MCF 10A (cell line): ENCODE results near the gene TTLL8. TPM values are rescaled to one million over a fixed set of nuclear protein-coding genes. Genes with fewer than 3 reads are reported as not detected.

Experiments
- BruUV-seq: library from RNA; stranded (reverse); fragments of 400-500 nt; replicated peaks from 2 replicates; lab custom pipeline; 2021; lab: Mats Ljungman, UMichigan
- CTCF ChIA-PET: fragments of 300-600 bp; sonication (Branson Sonifier 250); formaldehyde crosslinking; extraction: SDS; loops from one replicate; lab custom pipeline; 2021; ENCODE audit warnings: antibody characterized with exemption, inconsistent platforms; lab: Yijun Ruan, JAX
- POLR2A ChIA-PET: fragments of 300-600, 350-650 bp; sonication (Branson Sonifier 250); formaldehyde crosslinking; extraction: SDS; loops from one replicate; lab custom pipeline; 2020; ENCODE audit warnings: antibody characterized with exemption, inconsistent platforms; lab: Yijun Ruan, JAX
- DNase-seq: peaks from one replicate; pipeline ENCODE4 v3.0.0-alpha.2; 2018; ENCODE audit not compliant: unreplicated experiment
- H3K27ac Mint-ChIP-seq: one replicate; pipeline ENCODE4 v1.8.0; 2022; ENCODE audit warnings: mild to moderate bottlenecking, low read depth, mixed read lengths; ENCODE audit not compliant: unreplicated experiment
- H3K27me3 Mint-ChIP-seq: one replicate; pipeline ENCODE4 v1.8.0; 2022; ENCODE audit warnings: mixed read lengths; ENCODE audit not compliant: insufficient read depth, unreplicated experiment
- H3K36me3 Mint-ChIP-seq: one replicate; pipeline ENCODE4 v1.8.0; 2022; ENCODE audit warnings: mild to moderate bottlenecking, moderate library complexity, mixed read lengths; ENCODE audit not compliant: insufficient read depth, unreplicated experiment
- H3K4me1 Mint-ChIP-seq: one replicate; pipeline ENCODE4 v1.8.0; 2022; ENCODE audit warnings: mixed read lengths; ENCODE audit not compliant: insufficient read depth, unreplicated experiment
- H3K4me3 Mint-ChIP-seq: one replicate; pipeline ENCODE4 v1.8.0; 2022; ENCODE audit warnings: mild to moderate bottlenecking, moderate library complexity, mixed read lengths; ENCODE audit not compliant: unreplicated experiment
- H3K9me3 Mint-ChIP-seq: one replicate; pipeline ENCODE4 v1.8.0; 2022; ENCODE audit warnings: mixed read lengths; ENCODE audit not compliant: unreplicated experiment
- intact Hi-C: fragments of 100-400 bp; cut with micrococcal nuclease; formaldehyde crosslinking; loops from 2 replicates; pipeline ENCODE4 v1.14.1; 2022
- total RNA-seq: library from RNA; stranded (reverse); gene quantifications from 2 replicates; pipeline ENCODE4 v1.2.3, GENCODE V29; 2022
- TF ChIP-seq, protein P1 (sequence below): fragments of 200-600 bp; IDR thresholded peaks from one replicate; pipeline ENCODE4 v1.8.0; 2022; ENCODE audit warnings: antibody characterized with exemption, mild to moderate bottlenecking; ENCODE audit not compliant: unreplicated experiment

TTLL8 gene
- total RNA-seq, 1 experiment from 2014 or later, result not detected

DNA sequence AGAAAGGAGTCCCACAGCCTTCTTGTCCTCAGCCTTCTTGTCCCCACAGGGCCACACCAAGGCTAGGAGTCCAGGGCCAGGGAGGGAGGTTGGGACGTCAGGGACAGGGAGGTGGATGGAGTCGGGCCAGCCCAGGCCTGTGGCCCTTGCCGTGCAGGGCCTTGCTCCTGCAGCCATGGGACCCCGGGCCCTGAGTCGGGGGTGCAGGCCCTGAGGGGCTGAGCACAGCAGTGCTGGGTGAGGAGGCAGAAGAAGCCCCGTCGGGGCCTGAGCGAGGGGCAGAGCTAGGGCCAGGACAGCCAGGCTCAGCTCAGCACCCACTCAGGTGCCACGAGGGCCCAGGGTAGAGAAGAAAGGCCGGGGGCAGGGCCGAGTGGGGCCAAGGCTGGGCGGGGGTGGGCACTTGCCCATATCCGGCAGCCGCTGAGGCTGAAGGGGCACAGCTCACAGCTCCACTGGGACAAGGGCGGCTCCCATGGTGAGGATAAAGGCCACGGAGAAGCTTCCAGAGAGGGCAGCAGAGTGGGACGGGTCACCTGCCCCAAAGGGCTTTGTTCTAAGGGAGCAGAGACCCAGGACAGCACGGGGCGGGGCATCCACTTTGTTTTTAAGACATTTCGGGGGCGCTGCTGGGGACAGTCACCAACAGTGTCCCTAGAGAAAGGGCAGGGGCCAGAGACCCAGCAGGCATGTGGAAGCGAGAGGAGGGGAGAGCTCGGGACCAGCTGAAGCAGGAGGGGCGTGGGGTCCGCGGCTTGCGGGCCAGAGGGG lies 23.5 kb upstream of the TTLL8 start:
- CTCF ChIA-PET, result interaction anchor here (0.5 kb wide), 1 partner anchor 416 kb away, joined by 3 read pairs; no protein-coding TSS in a partner anchor
- peaks cover 8% of the 10 kb centered on the region for H3K4me1 Mint-ChIP-seq
- POLR2A ChIA-PET, result interaction anchor here (1.4 kb wide), 1 partner anchor 10 kb away, joined by 4 read pairs; no protein-coding TSS in a partner anchor
- H3K36me3 Mint-ChIP-seq, result no peaks in the 10 kb centered on the region
- no peak for DNase-seq
- H3K9me3 Mint-ChIP-seq, result no peaks in the 10 kb centered on the region
- intact Hi-C loops, result no loop called here
- BruUV-seq, result no TSS peak
- H3K4me3 Mint-ChIP-seq, result no peak overlapping the region
- H3K27ac Mint-ChIP-seq, result no peak overlapping the region
- no peaks in the 10 kb centered on the region for H3K27me3 Mint-ChIP-seq
- TF ChIP-seq, protein P1, sequence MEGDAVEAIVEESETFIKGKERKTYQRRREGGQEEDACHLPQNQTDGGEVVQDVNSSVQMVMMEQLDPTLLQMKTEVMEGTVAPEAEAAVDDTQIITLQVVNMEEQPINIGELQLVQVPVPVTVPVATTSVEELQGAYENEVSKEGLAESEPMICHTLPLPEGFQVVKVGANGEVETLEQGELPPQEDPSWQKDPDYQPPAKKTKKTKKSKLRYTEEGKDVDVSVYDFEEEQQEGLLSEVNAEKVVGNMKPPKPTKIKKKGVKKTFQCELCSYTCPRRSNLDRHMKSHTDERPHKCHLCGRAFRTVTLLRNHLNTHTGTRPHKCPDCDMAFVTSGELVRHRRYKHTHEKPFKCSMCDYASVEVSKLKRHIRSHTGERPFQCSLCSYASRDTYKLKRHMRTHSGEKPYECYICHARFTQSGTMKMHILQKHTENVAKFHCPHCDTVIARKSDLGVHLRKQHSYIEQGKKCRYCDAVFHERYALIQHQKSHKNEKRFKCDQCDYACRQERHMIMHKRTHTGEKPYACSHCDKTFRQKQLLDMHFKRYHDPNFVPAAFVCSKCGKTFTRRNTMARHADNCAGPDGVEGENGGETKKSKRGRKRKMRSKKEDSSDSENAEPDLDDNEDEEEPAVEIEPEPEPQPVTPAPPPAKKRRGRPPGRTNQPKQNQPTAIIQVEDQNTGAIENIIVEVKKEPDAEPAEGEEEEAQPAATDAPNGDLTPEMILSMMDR, result no peak

DNA sequence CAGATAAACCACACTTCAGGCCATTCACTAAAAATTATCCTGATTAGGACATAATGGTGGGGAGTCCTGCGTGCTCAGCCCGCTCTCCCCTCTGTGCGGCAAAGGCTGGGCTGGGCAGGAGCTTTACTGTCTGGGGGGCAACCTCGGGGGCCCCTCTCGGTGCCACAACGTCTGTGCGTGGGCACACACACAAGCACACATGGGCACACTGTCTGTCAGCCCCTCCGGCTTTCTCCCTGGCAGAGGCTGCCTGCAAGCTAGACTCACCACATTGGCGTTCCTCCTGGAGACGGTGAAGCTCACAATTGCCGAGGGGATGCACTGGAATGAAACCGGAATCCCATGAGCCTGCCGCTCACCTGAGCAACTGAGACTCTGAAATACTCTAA lies 22.0 kb upstream of the TTLL8 start:
- no TSS peak for BruUV-seq
- Mint-ChIP-seq H3K9me3 (no peaks in the 10 kb centered on the region), H3K4me1 (peaks cover 8% of the 10 kb centered on the region), H3K27me3 (no peaks in the 10 kb centered on the region), H3K27ac (no peak overlapping the region), H3K4me3 (no peak overlapping the region), H3K36me3 (no peaks in the 10 kb centered on the region)
- ChIA-PET POLR2A (interaction anchor here (1.4 kb wide), 1 partner anchor 8 kb away, joined by 4 read pairs; no protein-coding TSS in a partner anchor), CTCF (interaction anchor here (1.2 kb wide), 1 partner anchor 23 kb away, joined by 4 read pairs; no protein-coding TSS in a partner anchor)
- no peak for DNase-seq
- intact Hi-C loops, result no loop called here
- TF ChIP-seq, protein P1, result no peak

DNA sequence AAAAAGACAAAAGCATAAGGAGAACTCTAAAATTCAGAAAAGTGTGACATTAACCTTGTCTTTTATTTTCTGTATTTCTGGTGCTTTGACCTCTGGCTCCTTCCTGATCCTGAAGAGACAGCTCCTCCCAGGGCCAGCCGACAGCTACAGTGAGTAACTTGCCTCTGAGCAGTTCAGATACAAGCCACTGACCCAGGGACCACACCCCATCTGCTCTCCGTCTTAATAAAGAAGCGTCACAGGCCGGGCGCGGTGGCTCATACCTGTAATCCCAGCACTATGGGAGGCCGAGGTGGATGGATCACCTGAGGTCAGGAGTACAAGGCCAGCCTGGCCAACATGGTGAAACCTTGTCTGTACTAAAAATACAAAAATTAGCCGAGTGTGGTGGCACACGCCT lies 20.7 kb upstream of the TTLL8 start:
- DNase-seq, result no peak
- H3K36me3 Mint-ChIP-seq, result no peaks in the 10 kb centered on the region
- H3K9me3 Mint-ChIP-seq, result no peaks in the 10 kb centered on the region
- ChIA-PET CTCF (no interaction called here), POLR2A (no interaction called here)
- intact Hi-C loops, result no loop called here
- H3K4me3 Mint-ChIP-seq, result no peak overlapping the region
- BruUV-seq, result no TSS peak
- TF ChIP-seq, protein P1, result no peak
- H3K27me3 Mint-ChIP-seq, result no peaks in the 10 kb centered on the region
- H3K4me1 Mint-ChIP-seq, result peaks cover 8% of the 10 kb centered on the region
- H3K27ac Mint-ChIP-seq, result no peak overlapping the region

DNA sequence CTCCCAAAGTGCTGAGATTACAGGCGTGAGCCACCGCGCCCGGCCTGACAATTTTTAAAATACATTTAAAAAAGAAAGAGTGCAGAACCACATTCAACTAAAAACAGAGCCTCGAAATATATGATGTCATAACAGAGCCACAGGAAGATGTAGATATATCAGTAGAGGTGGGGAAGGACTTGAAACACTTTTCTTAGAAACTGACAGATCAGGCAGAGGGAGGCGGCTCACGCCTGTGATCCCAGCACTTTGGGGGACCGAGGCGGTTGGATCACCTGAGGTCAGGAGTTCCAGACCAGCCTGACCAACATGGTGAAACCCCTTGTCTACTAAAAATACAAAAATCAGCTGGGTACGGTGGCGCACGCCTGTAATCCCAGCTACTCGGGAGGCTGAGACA lies 20.1 kb upstream of the TTLL8 start:
- DNase-seq, result no peak
- Mint-ChIP-seq H3K27me3 (no peaks in the 10 kb centered on the region), H3K36me3 (no peaks in the 10 kb centered on the region), H3K27ac (no peak overlapping the region), H3K9me3 (no peaks in the 10 kb centered on the region), H3K4me1 (peaks cover 6% of the 10 kb centered on the region), H3K4me3 (no peak overlapping the region)
- ChIA-PET POLR2A (no interaction called here), CTCF (no interaction called here)
- intact Hi-C loops, result no loop called here
- TF ChIP-seq, protein P1, result no peak
- no TSS peak for BruUV-seq
